HL-60/S4 (cell line): ENCODE results near the gene MSI1.

Experiments used
- in situ Hi-C: fragments of 300-500 bp; cut with MboI; formaldehyde crosslinking; loops from 2 replicates; pipeline ENCODE4 v1.14.3; 2022; ENCODE audit warnings: low sequenced_read_pairs

The MSI1 gene

DNA sequence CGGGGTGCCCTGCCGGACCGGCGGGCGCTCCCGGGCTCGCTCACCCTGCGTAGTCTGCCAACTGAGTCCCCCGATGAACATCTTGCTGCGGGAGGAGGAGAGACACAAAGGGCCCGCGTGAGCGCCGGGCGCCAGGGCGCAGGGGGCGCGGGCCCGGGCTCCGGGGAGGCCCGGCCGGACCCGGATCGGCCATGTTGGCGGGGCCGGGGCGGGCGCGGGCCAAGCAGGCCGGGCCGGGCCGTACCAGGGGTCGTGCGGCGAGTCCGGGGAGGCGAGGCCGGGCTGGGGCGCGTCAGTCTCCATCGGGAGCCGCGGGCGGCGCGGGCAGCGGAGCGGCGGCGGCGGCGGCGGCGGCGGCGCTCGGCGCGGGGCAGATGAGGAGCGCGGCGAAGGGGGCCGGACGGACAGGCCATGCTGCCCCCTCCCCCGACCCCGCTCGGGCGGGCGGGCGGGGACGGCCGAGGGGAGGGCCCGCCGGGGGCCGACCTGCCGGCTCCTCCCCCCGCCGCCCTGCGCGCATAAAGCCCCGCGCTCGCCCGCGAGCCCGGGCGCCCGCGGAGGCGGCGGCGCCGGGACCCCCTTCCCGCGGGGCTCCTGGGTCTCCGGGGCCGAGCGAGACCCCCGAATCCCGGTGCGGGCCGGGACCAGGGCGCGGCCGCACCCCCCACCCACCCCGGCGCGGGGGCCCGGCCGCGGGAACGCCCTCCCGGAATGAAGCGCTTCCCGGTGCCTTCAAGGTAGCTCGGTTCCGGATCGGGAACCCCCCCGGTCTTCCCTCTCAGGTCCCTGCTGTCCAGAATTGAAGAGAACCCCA lies at the start of gene MSI1:
MSI1 (minus strand) TSS at position 376 of the 814 bp plus-strand sequence; CDS start at position 303, 73 bp downstream.
- in situ Hi-C loops: no loop called here

DNA sequence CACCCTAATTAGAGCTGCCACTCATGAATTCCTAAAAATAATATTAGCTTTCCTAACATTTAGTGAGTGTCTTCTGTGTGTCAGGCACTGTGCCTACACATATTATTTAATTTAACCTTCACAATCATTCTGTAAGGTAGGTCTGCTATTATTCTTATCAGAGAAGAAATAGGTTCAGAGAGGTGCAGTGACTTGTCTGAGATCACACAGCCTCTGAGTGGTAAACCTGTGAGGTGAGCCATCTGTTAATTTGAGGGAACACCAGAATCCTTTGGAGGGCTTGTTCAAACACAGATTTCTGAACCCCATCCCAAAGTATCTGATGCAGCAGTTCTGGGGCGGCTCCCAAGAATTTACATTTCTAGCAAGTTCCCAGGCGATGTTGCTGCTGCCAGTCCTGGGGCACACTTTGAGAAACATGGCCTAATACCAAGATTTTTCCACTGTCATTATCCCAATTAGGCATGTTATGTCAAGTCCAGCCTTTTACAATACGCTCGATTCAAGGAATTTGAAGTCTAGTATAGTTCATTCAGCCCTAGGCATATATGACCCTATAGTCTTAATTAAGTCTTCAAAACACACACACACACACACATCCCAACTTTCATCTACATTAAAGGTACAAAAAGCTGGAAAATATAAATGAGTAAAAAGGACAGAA lies 49.1 kb upstream of the MSI1 start:
- in situ Hi-C loops: no loop called here

DNA sequence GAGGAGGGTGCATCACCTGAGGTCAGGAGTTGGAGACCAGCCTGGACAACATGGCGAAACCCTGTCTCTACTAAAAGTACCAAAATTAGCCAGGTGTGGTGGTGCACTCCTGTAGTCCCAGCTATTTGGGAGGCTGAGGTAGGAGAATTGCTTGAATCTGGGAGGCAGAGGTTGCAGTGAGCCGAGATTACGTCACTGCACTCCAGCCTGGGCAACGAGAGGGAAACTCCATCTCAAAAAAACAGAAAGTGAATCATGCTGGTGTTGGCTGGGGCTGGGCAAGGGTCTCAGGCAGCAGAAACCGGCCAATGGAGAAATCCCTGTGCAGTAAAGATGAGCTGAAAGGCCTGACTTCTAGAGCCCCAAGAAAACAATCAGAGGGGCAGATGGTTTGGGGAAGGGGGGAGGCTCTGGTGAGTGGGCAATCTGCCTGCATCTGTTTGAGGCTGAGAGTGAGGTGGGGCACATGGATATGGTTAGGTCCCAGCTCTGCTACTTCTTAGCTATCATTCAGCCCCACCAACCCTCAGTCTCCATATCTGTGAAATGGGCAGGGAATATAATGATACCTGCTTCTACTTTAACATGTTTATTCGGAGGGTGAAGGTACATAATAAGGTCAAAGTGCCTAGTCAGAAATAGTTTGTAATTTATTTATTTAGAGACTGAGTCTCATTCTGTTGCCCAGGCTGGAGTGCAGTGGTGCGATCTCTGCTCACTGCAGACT lies 47.7 kb upstream of the MSI1 start:
- in situ Hi-C loops: no loop called here

DNA sequence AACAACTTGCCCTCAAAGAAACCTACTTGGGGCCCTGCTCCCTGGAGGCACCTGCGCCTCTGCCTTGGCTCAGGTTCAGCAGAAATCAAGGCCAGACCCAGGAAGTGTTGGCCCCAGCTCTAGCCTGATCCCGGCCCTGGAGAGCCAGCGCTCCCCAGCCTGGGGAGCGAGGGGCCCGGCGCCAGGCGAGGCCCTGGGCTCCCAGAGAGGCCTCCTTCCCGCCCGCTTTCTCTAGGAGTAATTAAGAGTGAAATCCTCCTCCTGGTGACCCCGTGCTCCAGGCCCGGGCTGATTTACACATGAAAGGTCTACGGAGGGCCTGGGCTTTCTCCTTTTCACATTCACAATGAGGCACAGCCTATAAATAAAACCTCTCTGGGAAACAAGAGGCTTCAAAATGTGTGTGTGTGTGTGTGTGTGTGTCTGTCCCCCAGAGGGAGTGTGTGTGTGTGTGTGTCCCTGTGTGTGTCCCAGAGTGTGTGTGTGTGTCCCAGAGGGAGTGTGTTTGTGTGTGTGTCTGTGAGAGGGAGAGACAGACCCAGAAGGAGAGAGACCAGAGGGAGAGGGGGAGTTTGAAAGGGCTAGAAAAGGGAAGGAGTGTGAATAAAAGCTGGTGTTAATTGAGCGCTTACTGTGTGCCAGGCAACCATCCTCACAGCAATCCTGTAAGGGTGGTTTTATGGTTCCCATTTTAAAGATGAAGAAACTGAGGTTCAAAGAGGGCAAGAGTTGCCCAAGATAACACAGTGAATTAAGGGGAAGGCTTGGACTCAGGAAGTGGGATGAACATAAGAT lies 45.1 kb upstream of the MSI1 start:
- in situ Hi-C loops: no loop called here

GRCh38 chr12:120412421-120412820 lies 43.5 kb upstream of the MSI1 start:
- in situ Hi-C loops: no loop called here

GRCh38 chr12:120408771-120409170 lies 39.8 kb upstream of the MSI1 start:
- in situ Hi-C loops: no loop called here

DNA sequence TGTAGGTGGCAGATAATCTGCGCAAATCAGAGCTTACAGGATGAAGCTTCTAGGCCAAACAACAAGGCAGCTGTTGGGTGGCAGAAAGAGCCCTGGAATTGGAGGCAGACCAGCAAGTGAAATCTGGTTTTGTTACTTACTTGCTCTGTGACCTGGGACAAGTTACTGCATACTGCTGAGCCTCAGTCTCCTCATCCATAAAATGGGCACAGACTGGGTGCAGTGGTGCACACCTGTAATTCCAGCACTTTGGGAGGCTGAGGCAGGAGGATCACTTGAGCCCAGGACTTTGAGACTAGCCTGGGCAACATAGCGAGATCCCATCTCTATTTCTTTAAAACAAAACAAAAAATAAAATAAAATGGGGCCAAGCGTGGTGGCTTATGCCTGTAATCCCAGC lies 37.6 kb upstream of the MSI1 start:
- in situ Hi-C loops: no loop called here

GRCh38 chr12:120406069-120406468 lies 37.1 kb upstream of the MSI1 start:
- in situ Hi-C loops: no loop called here

- in situ Hi-C loops: no loop called here
Observed at GRCh38 chr12:120404271-120404670, 35.3 kb upstream of the MSI1 start.

DNA sequence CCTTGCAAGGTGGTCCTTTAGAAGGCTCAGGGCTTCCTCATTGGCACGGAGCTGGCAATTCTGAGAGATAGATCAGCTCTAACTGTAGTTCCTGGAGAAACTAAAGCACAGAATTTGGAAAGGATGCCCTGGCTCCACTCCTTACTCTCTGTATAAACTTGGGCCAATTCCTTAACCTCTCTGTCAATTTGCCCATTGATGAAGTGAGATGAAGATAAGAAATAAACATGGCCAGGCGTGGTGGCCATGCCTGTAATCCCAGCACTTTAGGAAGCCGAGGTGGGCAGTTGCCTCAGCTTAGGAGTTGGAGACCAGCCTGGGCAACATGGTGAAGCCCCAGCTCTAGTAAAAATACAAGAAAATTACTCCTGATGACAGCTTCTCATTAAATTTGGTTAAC lies 34.9 kb upstream of the MSI1 start:
- in situ Hi-C loops: no loop called here

- in situ Hi-C loops: no loop called here
Observed at GRCh38 chr12:120402217-120402616, 33.3 kb upstream of the MSI1 start.

DNA sequence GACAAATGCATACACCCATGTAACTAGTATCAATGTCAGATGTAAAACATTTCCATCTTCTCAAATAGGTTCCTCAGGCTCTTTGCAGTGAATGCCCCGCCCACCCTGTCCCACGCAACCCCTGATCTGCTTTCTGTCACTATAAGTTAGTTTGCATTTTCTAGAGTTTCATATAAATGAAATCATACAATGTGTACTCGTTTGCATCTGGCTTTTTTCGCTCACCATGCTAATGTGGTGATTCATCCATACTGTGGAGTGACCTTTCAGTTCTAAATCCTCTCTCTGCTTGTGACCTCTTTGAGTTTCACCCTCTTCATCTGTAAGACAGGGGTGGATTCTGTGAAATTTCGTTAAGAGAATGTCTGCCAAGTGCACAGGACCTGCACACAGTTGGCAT lies 30.6 kb upstream of the MSI1 start:
- in situ Hi-C loops: no loop called here

DNA sequence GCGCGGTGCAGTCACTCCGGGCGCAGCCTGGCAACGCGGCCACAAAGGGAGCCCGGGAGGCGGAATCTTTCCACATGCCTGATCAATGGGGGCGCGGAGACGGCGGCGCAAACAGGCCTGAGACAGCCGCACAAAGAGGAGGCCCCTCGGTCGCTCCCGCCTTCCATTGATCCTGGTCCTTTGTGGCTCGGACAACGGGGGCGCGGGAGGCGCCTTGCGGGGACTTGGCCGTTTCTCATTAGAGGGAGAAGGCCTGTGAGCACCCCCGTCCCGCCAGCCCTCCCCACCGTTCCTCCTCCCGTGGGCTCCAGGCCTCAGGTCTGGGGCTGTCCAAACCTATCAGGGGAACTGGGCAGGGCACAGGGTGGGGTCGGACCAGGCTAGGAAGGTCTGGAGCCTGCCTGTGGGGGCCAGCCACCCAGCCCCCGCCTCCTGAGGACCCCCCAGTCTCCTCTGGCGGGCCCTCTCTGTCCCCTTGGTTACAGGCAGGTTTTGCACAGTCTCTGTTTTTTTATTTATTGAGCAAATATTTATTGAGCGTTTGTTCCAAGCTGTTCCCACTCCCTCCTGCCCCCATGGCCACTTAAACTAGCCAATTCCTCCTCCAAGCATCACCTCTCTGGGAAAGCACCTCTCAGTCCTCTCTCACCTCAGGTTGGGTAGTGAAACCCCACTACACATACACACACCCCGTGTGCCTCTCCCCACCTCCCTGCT lies 29.0 kb upstream of the MSI1 start:
- in situ Hi-C loops: no loop called here

DNA sequence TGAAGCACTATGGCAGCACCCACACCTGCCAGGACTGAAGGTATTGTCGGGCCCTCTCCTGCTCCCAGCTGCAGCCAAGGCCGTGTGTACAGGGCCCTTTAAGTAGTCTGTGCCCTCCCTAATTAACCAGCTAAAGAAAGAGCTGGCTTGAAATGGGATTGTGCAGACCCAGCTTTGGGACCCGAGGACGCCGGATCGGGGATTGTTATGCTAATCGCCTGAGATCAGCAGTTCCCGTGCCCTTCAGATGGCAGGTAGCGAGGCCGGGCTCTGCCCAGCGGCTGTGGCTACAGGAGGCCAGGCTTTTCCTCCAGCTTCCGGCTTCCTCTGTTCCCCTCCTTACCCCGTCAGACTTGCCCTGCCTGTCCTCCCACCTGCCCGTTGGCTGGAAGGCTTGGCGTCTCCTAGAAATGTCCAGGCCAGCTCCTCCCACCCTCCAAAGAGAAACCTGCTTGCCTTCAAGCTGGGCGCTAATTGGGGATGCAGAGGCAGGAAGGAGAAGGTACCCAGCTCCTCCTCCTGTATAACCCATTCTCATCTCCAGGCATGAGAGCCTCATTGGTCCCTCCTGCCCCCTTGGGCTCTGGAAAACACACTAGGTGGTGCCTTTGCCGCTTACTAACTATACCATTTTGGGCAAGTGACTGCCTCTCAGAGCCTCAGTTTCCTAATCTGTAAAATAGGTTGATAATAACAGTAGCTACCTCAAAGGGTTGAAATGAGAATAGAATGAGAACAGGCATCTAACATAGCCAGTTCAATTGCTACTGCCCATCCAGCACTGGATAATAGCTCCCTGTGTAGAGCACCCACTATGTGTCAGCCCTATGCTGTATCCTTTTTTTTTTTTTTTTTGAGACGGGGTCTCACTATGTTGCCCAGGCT lies 25.8 kb upstream of the MSI1 start:
- in situ Hi-C loops: no loop called here

- in situ Hi-C loops: no loop called here
Observed at GRCh38 chr12:120390540-120391120, 21.7 kb upstream of the MSI1 start.

DNA sequence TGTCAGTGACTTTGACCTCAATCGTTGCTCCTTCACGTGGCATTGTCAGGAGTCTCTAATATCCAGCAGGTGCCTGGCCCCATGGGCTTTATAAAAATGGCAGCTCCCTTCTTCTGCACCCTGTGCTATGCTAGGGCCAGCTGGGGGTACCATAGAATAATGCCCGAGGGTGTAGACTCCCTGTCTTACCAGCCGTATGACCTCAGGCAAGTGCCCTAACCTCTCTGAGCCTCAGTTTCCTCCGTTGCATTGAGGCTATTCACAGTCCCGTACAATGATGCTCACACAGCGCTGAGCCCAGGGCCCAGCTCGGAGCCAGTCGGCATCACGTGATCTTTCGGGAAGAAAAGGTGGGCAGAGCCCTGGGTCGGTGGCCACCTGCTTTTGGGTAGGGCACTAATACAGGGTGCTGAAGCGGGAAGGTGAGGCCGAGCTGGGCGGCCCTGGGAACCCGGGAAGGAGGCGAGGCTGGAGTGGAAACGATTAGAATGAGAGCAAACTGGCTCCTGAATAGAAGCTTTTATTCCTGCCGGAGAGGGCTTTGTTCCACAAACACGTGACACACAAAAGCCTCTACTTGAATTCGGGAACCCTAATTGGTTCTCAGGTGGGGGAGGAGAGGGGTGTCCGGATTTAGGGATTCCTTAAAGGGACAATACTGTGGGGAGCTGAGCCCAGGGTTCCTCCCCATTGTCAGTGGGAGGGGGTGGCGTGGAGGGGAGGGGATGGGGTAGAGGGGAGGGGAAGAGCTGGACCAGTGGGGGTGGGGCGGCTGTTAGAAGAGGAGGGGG lies 19.9 kb upstream of the MSI1 start:
- in situ Hi-C loops: no loop called here

DNA sequence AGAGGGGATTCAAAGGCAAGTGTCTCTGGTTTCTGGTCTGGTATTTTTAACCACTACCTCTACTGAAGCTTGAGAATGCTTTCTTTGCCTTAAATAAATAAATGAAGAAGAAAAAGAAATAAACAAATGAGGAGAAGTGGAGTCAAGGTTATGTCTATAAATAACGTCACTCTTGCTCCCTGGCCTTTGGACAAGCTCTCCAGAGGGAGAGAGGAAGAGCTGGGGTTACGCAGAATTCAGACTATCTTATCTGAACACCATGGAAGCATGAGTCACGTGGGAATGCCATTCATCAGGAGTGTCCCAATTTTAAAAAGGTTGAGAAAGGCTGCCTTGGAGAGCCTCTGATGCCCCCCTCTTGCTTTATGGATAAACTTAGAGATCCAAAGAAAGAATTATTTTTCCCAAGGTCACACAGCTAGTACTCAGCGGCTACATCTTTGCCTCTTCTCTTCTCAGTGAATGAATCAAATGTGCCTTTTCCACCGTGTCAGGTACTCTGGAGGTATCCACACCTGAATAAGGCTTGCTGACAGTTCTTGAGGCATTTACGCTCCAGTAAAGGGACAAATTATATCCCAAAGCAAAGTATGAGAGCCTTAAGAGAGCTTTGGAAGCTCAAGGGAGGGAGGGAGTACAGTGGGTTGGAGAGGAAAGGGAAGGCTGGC lies 12.9 kb upstream of the MSI1 start:
- in situ Hi-C loops: no loop called here

- in situ Hi-C loops: no loop called here
Observed at GRCh38 chr12:120378036-120378435, 9.1 kb upstream of the MSI1 start.
